ENCODE data around the gene APCDD1. TPM values are rescaled to one million over a fixed set of nuclear protein-coding genes. Genes with fewer than 3 reads are reported as not detected.

Gene APCDD1
- total RNA-seq, 1 donor from 2014 or later: 4.4 TPM

- no peaks in the 10 kb centered on the region for H3K9me3 ChIP-seq (ENCODE audit: insufficient read depth, low read depth, low read length)
- Mint-ChIP-seq H3K27ac (ENCODE audit: unreplicated experiment) (no peak overlapping the region), H3K9me3 (ENCODE audit: unreplicated experiment) (no peaks in the 10 kb centered on the region), H3K4me1 (ENCODE audit: low read depth, unreplicated experiment) (peaks cover under 1% of the 10 kb centered on the region), H3K36me3 (ENCODE audit: low read depth, unreplicated experiment) (no peaks in the 10 kb centered on the region), H3K27me3 (ENCODE audit: low read depth, unreplicated experiment) (peaks cover 8% of the 10 kb centered on the region), H3K4me3 (ENCODE audit: unreplicated experiment) (no peak overlapping the region)
- FAIRE-seq (no peak), DNase-seq (ENCODE audit: low read depth) (peak; percentile 45)
- no peak overlapping the region for H3K9ac ChIP-seq (ENCODE audit: low read length)
- no peak overlapping the region for H2AFZ ChIP-seq (ENCODE audit: low read depth, low read length)
- H3K79me2 ChIP-seq (ENCODE audit: insufficient read depth, low read length): no peaks in the 10 kb centered on the region
- H3K27ac ChIP-seq (ENCODE audit: low read depth, low read length): no peak overlapping the region
- H3K4me1 ChIP-seq (ENCODE audit: insufficient read depth, low read length): no peaks in the 10 kb centered on the region
- H3K4me2 ChIP-seq (ENCODE audit: low read length): no peak overlapping the region
- TF ChIP-seq EZH2 (IDR thresholded peaks at IDR 0.05; ENCODE audit: insufficient read depth, low read length) (no peak), CTCF (IDR thresholded peaks at IDR 0.05; ENCODE audit: insufficient read depth, low read depth, low read length) (no peak)
- H3K27me3 ChIP-seq (ENCODE audit: insufficient read depth, low read length): no peaks in the 10 kb centered on the region
- H3K36me3 ChIP-seq (ENCODE audit: insufficient read depth, low read length): no peaks in the 10 kb centered on the region
- no peaks in the 10 kb centered on the region for H4K20me1 ChIP-seq (ENCODE audit: insufficient read depth, low read length)
- H3K4me3 ChIP-seq (ENCODE audit: insufficient read depth, low read depth, low read length): no peak overlapping the region
These were observed 41.5 kb downstream of the APCDD1 start for GRCh38 chr18:10495936-10496335.

- no peak overlapping the region for H2AFZ ChIP-seq (ENCODE audit: low read depth, low read length)
- no peaks in the 10 kb centered on the region for H3K36me3 ChIP-seq (ENCODE audit: insufficient read depth, low read length)
These were observed 42.8 kb downstream of the APCDD1 start for GRCh38 chr18:10497206-10497749.

More at GRCh38 chr18:10497206-10497749, 42.8 kb downstream of the APCDD1 start:
- Histone ChIP-seq H3K4me3 (ENCODE audit: insufficient read depth, low read depth, low read length) (no peak overlapping the region), H3K4me2 (ENCODE audit: low read length) (no peak overlapping the region), H3K27ac (ENCODE audit: low read depth, low read length) (no peak overlapping the region), H3K27me3 (ENCODE audit: insufficient read depth, low read length) (no peaks in the 10 kb centered on the region), H4K20me1 (ENCODE audit: insufficient read depth, low read length) (no peaks in the 10 kb centered on the region), H3K9ac (ENCODE audit: low read length) (no peak overlapping the region), H3K9me3 (ENCODE audit: insufficient read depth, low read depth, low read length) (no peaks in the 10 kb centered on the region), H3K79me2 (ENCODE audit: insufficient read depth, low read length) (no peaks in the 10 kb centered on the region), H3K4me1 (ENCODE audit: insufficient read depth, low read length) (no peaks in the 10 kb centered on the region)
- no peak overlapping the region for H3K27ac Mint-ChIP-seq (ENCODE audit: unreplicated experiment)
- H3K4me3 Mint-ChIP-seq (ENCODE audit: unreplicated experiment): no peak overlapping the region
- H3K27me3 Mint-ChIP-seq (ENCODE audit: low read depth, unreplicated experiment): peaks cover 8% of the 10 kb centered on the region
- H3K36me3 Mint-ChIP-seq (ENCODE audit: low read depth, unreplicated experiment): no peaks in the 10 kb centered on the region
- H3K9me3 Mint-ChIP-seq (ENCODE audit: unreplicated experiment): no peaks in the 10 kb centered on the region
- no peak for TF ChIP-seq CTCF (IDR thresholded peaks at IDR 0.05; ENCODE audit: insufficient read depth, low read depth, low read length)
- no peak for TF ChIP-seq EZH2 (IDR thresholded peaks at IDR 0.05; ENCODE audit: insufficient read depth, low read length)
- DNase-seq (ENCODE audit: low read depth) (peak; percentile 29), FAIRE-seq (no peak)
- H3K4me1 Mint-ChIP-seq (ENCODE audit: low read depth, unreplicated experiment): no peaks in the 10 kb centered on the region

Measured in astrocyte (in vitro differentiated cells and primary cell).